ENCODE data around the gene RPTOR. TPM values are rescaled to one million over a fixed set of nuclear protein-coding genes. Genes with fewer than 3 reads are reported as not detected.

RPTOR gene
- total RNA-seq, 1 donor from 2014 or later, result 53.7 TPM

DNA sequence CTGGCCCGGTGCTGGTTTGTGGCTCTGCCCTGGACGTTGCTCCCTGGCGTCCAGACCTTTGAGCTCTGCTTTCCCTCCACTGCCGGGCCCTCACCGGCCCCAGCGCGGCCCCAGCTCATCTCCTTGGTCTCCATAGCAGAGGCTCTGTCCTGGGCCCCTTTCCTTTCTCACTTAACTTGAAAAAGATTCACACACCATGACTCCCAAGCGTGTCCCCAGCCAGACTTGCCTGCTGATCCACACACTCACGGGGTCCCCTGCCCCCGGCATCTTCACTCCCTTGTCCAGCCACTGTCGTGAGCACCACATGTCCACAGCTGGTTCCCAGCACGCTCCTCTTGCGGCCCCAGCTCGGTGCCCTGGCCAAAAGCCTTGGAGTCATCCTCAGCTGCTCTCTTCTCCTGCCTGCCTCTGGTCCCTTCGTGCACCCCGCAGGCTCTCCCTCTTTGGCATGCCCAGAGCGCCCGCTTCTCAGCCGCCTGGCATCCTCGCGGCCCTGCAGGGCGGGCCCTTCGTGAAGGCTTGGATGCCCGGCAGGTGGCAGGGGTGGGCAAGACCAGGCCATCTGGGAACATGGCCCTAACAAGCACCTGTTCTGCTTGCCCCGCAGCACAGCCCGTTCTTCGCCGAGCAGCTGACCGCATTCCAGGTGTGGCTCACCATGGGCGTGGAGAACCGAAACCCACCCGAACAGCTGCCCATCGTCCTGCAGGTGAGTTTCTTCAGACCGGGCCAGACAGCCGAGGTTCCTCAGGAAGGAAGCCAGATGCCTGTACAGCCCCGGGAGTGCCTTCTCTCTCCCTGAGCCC is 301.4 kb downstream of the RPTOR start:
- no peak overlapping the region for H3K27ac Mint-ChIP-seq
- H3K9me3 Mint-ChIP-seq, result no peaks in the 10 kb centered on the region
- H3K4me3 Mint-ChIP-seq, result no peak overlapping the region
- TF ChIP-seq, protein P1, sequence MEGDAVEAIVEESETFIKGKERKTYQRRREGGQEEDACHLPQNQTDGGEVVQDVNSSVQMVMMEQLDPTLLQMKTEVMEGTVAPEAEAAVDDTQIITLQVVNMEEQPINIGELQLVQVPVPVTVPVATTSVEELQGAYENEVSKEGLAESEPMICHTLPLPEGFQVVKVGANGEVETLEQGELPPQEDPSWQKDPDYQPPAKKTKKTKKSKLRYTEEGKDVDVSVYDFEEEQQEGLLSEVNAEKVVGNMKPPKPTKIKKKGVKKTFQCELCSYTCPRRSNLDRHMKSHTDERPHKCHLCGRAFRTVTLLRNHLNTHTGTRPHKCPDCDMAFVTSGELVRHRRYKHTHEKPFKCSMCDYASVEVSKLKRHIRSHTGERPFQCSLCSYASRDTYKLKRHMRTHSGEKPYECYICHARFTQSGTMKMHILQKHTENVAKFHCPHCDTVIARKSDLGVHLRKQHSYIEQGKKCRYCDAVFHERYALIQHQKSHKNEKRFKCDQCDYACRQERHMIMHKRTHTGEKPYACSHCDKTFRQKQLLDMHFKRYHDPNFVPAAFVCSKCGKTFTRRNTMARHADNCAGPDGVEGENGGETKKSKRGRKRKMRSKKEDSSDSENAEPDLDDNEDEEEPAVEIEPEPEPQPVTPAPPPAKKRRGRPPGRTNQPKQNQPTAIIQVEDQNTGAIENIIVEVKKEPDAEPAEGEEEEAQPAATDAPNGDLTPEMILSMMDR (IDR thresholded peaks at IDR 0.05; ENCODE audit: unreplicated experiment), result no peak
- no peaks in the 10 kb centered on the region for H3K4me1 Mint-ChIP-seq
- no peak for DNase-seq (ENCODE audit: low spot score in 2 of 2, unreplicated experiment in 2 of 2)
- peaks cover 25% of the 10 kb centered on the region for H3K36me3 Mint-ChIP-seq
- no peaks in the 10 kb centered on the region for H3K27me3 Mint-ChIP-seq (ENCODE audit: low read depth)

DNA sequence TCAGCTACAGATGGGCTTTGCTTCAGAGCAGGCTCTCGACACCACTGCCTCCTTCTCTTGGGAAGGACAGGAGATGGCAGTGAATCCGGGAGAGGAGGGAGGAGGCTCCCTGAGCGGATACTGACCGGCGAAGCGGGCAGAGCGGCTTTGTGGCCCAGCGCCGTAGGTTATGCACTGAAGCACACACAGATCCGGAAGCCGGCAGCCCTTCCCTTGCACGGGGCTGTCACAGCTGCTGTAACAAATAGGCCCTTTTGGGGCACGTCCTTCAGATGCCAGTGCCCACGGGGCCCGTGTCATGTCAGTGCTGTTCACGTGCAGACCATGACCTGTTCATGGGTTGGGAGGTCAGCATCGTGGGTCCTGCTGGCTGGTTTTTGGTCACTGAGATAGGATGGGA is 302.3 kb downstream of the RPTOR start:
- H3K9me3 Mint-ChIP-seq, result no peaks in the 10 kb centered on the region
- H3K27ac Mint-ChIP-seq, result no peak overlapping the region
- H3K36me3 Mint-ChIP-seq, result peaks cover 25% of the 10 kb centered on the region
- H3K4me3 Mint-ChIP-seq, result no peak overlapping the region
- TF ChIP-seq, protein P1 (IDR thresholded peaks at IDR 0.05; ENCODE audit: unreplicated experiment), result no peak
- no peaks in the 10 kb centered on the region for H3K27me3 Mint-ChIP-seq (ENCODE audit: low read depth)
- no peak for DNase-seq (ENCODE audit: low spot score in 2 of 2, unreplicated experiment in 2 of 2)
- no peaks in the 10 kb centered on the region for H3K4me1 Mint-ChIP-seq

DNA sequence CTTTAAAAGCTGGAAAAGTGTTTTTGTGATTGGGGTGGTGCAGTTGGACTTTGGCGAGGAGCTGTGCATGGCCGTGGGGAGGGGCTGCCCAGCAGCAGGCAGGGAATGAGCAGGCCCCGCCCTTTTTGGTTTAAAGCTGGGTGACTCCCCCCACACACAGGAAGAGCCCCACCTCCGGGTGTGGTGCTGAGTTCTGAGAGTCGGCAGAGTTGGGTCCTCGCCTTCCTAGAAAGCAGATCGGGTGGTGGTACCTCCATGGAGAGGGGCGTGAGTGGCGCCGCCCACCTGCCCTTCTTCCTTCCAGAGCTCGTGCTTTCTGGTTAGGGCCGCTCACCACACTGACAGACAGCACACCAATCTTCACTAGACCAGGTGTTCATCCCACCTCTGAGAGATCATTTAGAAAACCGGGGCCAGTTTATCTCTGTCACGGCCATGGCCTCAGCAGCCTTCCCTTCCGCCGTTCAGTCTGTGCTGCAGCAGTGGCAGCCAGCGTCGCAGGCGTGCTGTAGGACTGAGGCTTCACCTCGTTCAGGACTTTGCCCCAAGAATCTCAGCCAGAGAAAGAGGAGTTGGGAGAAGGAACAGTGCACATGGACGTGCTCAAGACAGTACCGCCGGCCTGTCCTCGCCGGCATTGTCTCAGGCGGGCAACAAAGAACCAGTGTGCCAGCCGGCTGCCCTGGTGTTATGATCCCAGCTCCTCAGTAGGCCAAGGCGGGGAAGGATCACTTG is 303.0 kb downstream of the RPTOR start:
- H3K27ac Mint-ChIP-seq, result no peak overlapping the region
- DNase-seq (ENCODE audit: low spot score in 2 of 2, unreplicated experiment in 2 of 2), result no peak
- H3K36me3 Mint-ChIP-seq, result peaks cover 25% of the 10 kb centered on the region
- H3K27me3 Mint-ChIP-seq (ENCODE audit: low read depth), result no peaks in the 10 kb centered on the region
- no peaks in the 10 kb centered on the region for H3K4me1 Mint-ChIP-seq
- H3K4me3 Mint-ChIP-seq, result no peak overlapping the region
- TF ChIP-seq, protein P1 (IDR thresholded peaks at IDR 0.05; ENCODE audit: unreplicated experiment), result no peak
- H3K9me3 Mint-ChIP-seq, result no peaks in the 10 kb centered on the region

DNA sequence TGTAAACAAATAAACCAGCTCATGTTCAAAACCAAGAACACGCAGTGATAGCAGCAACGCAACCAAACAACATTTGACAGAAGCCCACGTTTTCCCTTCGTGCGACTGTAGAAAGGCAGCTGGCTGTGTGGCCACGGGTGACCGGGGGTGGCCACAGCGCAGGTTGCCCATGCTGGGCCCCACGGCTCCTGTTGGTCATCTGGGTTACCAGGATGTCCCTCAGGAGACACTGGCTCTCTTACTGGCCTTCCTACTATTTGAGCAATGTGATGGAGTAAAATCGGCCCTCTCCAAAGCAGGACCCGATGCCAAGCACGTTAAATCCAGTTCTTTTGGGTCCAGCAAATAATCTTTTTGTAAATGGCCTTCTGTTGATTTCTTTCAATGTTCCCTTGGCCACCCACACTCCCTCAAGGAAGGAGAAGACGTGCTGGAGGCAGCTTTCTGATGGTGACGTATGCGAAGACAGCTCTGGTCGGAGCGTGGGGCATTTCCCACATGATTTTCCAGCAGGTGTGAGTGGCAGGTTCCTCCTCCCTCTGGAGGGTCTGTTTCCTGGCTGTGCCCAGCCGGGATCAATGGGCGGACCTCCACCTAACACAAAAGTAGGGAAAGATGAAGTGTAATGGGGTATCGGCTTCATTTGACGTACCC is 303.9 kb downstream of the RPTOR start:
- Mint-ChIP-seq H3K9me3 (no peaks in the 10 kb centered on the region), H3K27me3 (ENCODE audit: low read depth) (no peaks in the 10 kb centered on the region), H3K27ac (no peak overlapping the region), H3K4me1 (no peaks in the 10 kb centered on the region), H3K4me3 (no peak overlapping the region), H3K36me3 (peaks cover 25% of the 10 kb centered on the region)
- TF ChIP-seq, protein P1 (IDR thresholded peaks at IDR 0.05; ENCODE audit: unreplicated experiment), result no peak
- no peak for DNase-seq (ENCODE audit: low spot score in 2 of 2, unreplicated experiment in 2 of 2)

DNA sequence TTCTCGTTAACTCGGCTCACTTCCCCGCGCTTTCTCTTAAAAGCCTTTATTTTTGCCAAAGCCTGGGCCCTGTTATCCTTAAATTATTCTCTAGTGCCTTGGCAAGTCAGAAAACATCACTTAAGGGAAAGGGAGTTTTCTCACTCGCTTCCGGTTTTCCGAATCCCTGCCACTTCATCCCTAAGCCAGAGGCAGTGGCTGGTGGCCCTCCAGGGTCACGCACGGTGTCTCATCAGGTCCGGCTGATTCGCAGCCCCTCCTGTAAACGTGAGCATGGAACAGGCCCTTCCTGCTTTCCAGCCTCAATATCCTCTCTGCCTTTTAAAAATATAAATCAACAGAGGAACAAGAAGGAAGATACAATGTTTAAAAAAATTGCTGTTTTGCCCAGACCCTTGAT is 304.5 kb downstream of the RPTOR start:
- Mint-ChIP-seq H3K27ac (no peak overlapping the region), H3K36me3 (peaks cover 25% of the 10 kb centered on the region), H3K4me3 (no peak overlapping the region), H3K9me3 (no peaks in the 10 kb centered on the region), H3K27me3 (ENCODE audit: low read depth) (no peaks in the 10 kb centered on the region), H3K4me1 (no peaks in the 10 kb centered on the region)
- no peak for DNase-seq (ENCODE audit: low spot score in 2 of 2, unreplicated experiment in 2 of 2)
- TF ChIP-seq, protein P1 (IDR thresholded peaks at IDR 0.05; ENCODE audit: unreplicated experiment), result no peak

Measured in mesothelial cell of epicardium (in vitro differentiated cells).